IPS-18c (cell line): ENCODE data around the gene NECTIN2.
"Not testable (repeated sequence)": the region's sequence is repeated elsewhere in the genome, so short reads cannot be mapped to it uniquely, and the experiment has no call there.

Experiments
- H3K4me3 ChIP-seq: 2 replicates; pipeline ENCODE4 v1.7.0; 2013; ENCODE audit warnings: low read depth, mild to moderate bottlenecking, low read length, moderate library complexity; ENCODE audit not compliant: insufficient read depth
- H3K9me3 ChIP-seq: one replicate; pipeline ENCODE4 v1.6.1; 2013; ENCODE audit warnings: mild to moderate bottlenecking, low read length, moderate library complexity; ENCODE audit not compliant: control insufficient read depth, insufficient read depth

The NECTIN2 gene

DNA sequence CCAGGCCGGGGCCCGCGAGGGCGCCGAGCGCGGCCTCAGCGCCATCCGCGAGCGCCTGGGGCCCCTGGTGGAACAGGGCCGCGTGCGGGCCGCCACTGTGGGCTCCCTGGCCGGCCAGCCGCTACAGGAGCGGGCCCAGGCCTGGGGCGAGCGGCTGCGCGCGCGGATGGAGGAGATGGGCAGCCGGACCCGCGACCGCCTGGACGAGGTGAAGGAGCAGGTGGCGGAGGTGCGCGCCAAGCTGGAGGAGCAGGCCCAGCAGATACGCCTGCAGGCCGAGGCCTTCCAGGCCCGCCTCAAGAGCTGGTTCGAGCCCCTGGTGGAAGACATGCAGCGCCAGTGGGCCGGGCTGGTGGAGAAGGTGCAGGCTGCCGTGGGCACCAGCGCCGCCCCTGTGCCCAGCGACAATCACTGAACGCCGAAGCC lies 62.8 kb downstream of the NECTIN2 start:
- no peak overlapping the region for H3K4me3 ChIP-seq
- no peaks in the 10 kb centered on the region for H3K9me3 ChIP-seq

DNA sequence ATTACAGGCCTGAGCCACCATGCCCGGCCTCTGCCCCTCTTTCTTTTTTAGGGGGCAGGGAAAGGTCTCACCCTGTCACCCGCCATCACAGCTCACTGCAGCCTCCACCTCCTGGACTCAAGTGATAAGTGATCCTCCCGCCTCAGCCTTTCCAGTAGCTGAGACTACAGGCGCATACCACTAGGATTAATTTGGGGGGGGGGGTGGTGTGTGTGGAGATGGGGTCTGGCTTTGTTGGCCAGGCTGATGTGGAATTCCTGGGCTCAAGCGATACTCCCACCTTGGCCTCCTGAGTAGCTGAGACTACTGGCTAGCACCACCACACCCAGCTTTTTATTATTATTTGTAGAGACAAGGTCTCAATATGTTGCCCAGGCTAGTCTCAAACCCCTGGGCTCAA lies 63.7 kb downstream of the NECTIN2 start:
- Histone ChIP-seq H3K4me3 (no peak overlapping the region), H3K9me3 (no peaks in the 10 kb centered on the region)

DNA sequence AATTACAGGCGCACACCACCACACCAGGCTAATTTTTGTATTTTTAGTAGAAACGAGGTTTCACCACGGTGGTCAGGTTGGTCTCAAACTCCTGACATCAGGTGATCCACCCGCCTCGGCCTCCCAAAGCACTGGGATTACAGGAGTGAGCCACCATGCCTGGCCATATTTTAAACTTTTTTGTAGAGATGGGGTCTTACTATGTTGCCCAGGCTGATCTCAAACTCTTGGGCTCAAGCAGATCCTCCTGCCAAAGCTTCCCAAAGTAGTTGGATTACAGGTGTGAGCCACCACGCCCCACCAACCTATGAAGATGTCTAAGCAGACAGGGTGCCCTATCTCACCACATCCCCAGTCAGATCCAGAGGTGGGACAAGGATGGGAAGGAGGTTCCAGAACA lies 65.8 kb downstream of the NECTIN2 start:
- not testable (repeated sequence) for H3K9me3 ChIP-seq, H3K4me3 ChIP-seq

DNA sequence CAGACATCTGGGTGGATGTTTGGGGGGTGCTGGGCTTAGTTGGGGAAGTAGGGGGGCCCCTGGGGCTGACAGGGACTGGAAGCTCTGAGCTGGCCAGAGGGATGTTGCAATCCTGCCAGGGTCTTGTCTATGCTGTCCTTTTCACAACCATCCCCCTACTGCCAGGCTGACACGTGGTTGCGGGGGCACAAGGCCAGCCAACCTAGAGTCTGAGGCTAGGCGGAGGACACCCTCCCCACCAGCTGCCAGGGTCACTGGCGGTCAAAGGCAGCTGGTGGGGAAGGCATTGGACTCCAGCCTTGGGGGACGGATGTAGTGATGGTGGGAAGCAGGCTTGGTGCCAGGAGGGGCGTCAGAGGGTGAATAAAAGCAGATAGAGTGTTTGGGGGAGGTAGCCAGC lies 66.8 kb downstream of the NECTIN2 start:
- H3K9me3 ChIP-seq = no peaks in the 10 kb centered on the region
- H3K4me3 ChIP-seq = no peak overlapping the region

DNA sequence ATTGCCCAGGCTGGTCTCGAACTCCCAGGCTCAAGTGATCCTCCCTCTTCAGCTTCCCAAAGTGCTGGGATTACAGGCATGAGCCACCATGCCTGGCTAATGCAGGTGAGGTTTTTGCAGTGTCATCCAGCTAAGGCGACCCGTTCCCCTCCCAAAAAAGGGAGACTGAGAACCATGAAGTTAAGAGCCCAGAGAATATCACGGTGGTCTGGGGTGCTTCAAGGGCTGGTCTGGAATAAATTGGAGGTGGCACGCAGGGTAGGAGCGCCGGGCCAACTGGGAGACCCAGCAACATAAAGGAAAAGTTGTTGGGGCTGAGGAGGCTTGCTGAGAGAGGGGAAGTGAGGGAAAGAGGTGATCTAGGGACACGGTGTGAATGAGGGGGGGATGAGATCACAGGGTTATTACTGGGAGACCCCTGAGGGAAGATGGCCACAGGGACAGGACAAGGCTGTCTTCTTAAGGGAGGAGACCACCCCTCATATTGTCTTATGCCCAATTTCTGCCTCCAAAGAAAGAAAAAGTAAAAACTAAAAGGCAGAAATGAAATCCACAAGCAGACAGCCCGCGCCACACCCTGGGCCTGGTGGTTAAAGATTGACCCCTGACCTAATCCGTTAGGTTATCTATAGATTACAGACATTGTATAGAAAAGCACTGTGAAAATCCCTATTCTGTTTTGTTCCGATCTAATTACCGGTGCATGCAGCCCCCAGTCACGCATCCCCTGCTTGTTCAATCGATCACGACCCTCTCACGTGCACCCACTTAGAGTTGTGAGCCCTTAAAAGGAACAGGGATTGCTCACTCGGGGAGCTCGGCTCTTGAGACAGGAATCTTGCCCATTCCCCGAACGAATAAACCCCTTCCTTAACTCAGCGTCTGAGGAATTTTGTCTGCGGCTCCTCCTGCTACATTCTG lies 67.7 kb downstream of the NECTIN2 start:
- not testable (repeated sequence) for H3K9me3 ChIP-seq
- H3K4me3 ChIP-seq = peak overlapping the region; percentile 57; the same call in 1 of the 2 replicates

DNA sequence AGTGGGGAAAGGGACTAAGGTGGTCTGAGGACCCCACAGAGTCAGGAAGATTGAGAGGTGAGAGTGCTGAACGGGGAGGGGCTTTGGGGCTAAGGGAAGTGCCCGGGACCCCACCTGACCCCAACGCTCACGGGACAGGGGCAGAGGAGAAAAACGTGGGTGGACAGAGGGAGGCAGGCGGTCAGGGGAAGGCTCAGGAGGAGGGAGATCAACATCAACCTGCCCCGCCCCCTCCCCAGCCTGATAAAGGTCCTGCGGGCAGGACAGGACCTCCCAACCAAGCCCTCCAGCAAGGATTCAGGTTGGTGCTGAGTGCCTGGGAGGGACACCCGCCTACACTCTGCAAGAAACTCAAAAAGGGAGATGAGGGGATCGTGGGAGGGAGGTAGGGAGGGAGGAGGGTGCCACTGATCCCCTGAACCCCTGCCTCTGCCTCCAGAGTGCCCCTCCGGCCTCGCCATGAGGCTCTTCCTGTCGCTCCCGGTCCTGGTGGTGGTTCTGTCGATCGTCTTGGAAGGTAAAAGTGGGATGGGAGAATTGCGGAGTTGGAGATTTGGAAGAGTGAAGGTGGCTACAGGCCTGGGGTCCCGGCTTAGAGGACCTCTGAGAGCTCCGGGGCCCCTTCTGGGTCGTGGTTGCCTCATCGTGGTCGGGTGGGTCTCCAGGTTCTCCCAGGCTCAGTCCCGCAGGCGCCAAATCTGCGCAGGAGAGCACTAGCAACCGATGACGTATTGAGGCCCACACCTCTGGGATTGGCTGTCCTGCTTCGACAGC lies 68.5 kb downstream of the NECTIN2 start, which contains the start of gene APOC1:
Gene APOC1 (plus strand): TSS at position 176 of the 774 bp plus-strand sequence. CDS start 284 bp downstream, at position 460.
- H3K9me3 ChIP-seq = not testable (repeated sequence)
- peak within 1 kb of the TSS; percentile 57 for H3K4me3 ChIP-seq

DNA sequence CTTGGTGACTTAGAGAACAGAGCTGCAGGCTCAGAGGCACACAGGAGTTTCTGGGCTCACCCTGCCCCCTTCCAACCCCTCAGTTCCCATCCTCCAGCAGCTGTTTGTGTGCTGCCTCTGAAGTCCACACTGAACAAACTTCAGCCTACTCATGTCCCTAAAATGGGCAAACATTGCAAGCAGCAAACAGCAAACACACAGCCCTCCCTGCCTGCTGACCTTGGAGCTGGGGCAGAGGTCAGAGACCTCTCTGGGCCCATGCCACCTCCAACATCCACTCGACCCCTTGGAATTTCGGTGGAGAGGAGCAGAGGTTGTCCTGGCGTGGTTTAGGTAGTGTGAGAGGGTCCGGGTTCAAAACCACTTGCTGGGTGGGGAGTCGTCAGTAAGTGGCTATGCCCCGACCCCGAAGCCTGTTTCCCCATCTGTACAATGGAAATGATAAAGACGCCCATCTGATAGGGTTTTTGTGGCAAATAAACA lies 78.2 kb downstream of the NECTIN2 start:
- peaks cover 2% of the 10 kb centered on the region for H3K9me3 ChIP-seq
- H3K4me3 ChIP-seq = no peak overlapping the region

DNA sequence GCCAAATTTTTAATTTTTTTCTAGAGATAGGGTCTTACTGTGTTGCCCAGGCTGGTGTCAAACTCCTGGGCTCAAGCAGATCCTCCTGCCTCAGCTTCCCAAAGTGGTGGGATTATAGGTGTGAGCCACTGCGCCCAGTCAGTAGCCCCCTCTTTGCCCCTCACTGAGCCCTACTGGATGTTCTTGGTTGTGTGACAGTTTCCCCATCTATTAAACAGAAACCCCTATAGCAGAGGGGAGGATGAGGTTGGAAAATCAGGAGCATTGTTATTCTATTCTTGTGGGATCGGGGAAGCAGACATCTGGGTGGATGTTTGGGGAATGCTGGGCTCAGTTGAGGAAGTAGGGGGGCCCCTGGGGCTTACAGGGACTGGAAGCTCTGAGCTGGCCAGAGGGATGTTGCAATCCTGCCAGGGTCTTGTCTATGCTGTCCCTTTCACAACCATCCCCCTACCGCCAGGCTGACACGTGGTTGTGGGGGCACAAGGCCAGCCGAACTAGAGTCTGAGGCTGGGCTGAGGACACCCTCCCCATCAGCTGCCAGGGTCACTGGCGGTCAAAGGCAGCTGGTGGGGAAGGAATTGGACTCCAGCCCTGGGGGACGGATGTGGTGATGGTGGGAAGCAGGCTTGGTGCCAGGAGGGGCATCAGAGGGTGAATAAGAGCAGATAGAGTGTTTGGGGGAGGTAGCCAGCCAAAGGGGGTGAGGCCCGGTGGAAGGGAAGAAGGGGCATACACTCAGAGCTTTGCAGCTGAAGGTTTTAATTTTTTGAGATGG lies 79.2 kb downstream of the NECTIN2 start:
- H3K4me3 ChIP-seq = no peak overlapping the region
- H3K9me3 ChIP-seq = no peaks in the 10 kb centered on the region

DNA sequence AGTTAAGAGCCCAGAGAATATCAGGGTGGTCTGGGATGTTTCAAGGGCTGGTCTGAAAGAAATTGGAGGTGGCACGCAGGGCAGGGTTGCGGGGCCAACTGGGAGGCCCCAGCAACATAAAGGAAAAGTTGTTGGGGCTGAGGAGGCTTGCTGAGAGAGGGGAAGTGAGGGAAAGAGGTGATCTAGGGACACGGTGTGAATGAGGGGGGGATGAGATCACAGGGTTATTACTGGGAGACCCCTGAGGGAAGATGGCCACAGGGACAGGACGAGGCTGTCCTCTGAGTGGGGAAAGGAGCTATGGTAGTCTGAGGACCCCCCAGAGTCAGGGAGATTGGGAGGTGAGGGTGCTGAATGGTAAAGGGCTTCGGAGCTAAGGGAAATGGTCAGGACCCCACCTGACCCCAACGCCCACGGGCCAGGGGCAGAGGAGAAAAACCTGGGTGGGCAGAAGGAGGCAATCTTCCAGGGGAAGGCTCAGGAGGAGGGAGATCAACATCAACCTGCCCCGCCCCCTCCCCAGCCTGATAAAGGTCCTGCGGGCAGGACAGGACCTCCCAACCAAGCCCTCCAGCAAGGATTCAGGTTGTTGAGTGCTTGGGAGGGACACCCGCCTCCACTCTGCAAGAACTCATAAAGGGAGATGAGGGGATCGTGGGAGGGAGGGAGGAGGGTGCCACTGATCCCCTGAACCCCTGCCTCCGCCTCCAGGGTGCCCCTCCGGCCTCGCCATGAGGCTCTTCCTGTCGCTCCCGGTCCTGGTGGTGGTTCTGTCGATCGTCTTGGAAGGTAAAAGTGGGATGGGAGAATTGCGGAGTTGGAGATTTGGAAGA lies 80.4 kb downstream of the NECTIN2 start:
- H3K4me3 ChIP-seq = peak overlapping the region; percentile 28; the same call in 1 of the 2 replicates
- not testable (repeated sequence) for H3K9me3 ChIP-seq

DNA sequence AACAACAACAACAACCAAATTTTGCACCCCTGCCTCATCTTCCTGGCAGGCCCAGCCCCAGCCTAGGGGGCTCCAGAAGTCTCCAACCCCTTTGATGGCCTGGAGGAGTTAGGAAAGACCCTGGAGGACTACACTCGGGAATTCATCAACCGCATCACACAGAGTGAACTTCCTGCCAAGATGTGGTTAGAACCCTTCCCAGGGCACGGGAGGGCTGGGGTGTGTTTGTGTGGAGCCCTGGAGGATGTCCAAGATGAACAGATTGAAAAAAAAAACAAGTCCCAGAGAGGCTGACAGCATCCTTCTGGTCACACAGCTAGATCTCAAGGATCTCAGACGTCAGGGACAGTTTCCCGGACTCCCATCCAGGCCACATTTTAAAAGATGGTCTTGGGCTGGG lies 81.6 kb downstream of the NECTIN2 start:
- H3K9me3 ChIP-seq = no peaks in the 10 kb centered on the region
- no peak overlapping the region for H3K4me3 ChIP-seq

DNA sequence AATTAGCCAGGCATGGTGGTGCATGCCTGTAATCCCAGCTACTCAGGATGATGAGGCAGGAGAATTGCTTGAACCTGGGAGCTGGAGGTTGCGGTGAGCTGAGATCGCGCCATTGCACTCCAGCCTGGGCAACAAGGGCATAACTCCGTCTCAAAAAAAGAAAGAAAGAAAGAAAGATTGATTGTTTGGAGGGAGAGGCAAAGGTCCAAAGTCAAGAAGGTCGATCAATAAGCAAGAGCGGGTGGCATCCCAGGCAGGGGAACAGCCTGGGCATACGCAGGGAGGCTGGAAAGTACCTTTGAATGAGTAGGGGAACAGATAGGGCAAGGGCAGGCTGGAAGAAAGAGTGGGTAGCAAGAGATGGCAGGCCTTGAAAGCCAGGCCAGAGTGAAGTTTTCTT lies 84.0 kb downstream of the NECTIN2 start:
- Histone ChIP-seq H3K9me3 (no peaks in the 10 kb centered on the region), H3K4me3 (no peak overlapping the region)

DNA sequence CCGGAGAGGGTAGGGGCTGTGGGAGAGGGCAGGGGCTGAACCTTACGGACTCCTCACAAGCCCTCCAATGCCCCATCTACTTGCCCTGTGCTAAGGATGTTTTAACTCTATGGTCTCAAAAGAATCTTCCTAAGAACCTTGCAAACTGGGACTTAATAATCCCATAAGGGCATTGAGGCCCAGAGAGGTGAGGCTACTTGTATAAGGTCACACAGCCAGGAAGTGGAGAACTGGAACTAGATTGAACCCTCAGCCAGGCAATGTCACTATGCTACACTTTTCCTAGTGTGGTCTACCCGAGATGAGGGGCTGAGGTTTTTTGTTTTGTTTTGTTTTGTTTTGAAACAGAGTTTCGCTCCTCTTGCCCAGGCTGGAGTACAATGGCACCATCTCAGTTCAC lies 85.4 kb downstream of the NECTIN2 start:
- H3K4me3 ChIP-seq = no peak overlapping the region
- H3K9me3 ChIP-seq = no peaks in the 10 kb centered on the region
